Gastrocnemius medialis (tissue), 4 donors: ENCODE measurements around the gene LAMA2.

Source experiments
- CTCF ChIP-seq, 5 experiments: fragments of 450-650 bp in 3 of 5; fragments of 200-600 bp in 2 of 5; sonication (generic) in 2 of 5; IDR thresholded peaks in 4 of 5; conservative IDR thresholded peaks in 1 of 5; 1 replicate in 4 of 5; 2 replicates in 1 of 5; pipeline ENCODE4 v1.5.1; 2016 to 2019; ENCODE audit warnings: antibody characterized with exemption in 5 of 5, mild to moderate bottlenecking in 3 of 5, moderate library complexity in 3 of 5
- POLR2A ChIP-seq, 2 donors: fragments of 450-650 bp; IDR thresholded peaks; one replicate each; pipeline ENCODE4 v1.6.1; 2017; ENCODE audit warnings: antibody characterized with exemption in 2 of 2, mild to moderate bottlenecking in 2 of 2, moderate library complexity in 2 of 2

- TF ChIP-seq CTCF (IDR thresholded peaks at IDR 0.05 in 4 of 5, conservative IDR thresholded peaks at IDR 0.05 in 1 of 5) (no peak), POLR2A (IDR thresholded peaks at IDR 0.05) (no peak)
Measured at GRCh38 chr6:129217701-129218100, 334.8 kb downstream of the LAMA2 start.
